HL-60 (cell line): ENCODE measurements around the gene JUP.

Source experiments
- DNase-seq, 2 experiments: peaks; one replicate each; pipeline ENCODE4 v3.0.0-alpha.2; 2010 to 2020; ENCODE audit warnings: low read depth in 1 of 2, low spot score in 1 of 2
- H3K27ac ChIP-seq: fragments of 250-450 bp; sonication (Bioruptor Pico); replicated peaks from 2 replicates; pipeline ENCODE4 v1.5.1; 2020; ENCODE audit warnings: mild to moderate bottlenecking, moderate library complexity
- H3K27me3 ChIP-seq: fragments of 250-450 bp; sonication (Bioruptor Pico); 2 replicates; pipeline ENCODE4 v1.5.1; 2021; ENCODE audit warnings: mild to moderate bottlenecking, moderate library complexity; ENCODE audit not compliant: insufficient read depth, poor library complexity, severe bottlenecking
- H3K4me3 ChIP-seq: replicated peaks from 2 replicates; pipeline ENCODE4 v1.5.1; 2011; ENCODE audit warnings: mild to moderate bottlenecking, control low read depth, low read length; ENCODE audit not compliant: insufficient read depth
- CTCF ChIP-seq: IDR thresholded peaks from one replicate; pipeline ENCODE4 v1.5.1; 2011; ENCODE audit warnings: low read length, control low read depth, inconsistent platforms; ENCODE audit not compliant: insufficient read depth
- GABPA ChIP-seq: IDR thresholded peaks from 2 replicates; pipeline ENCODE4 v1.6.1; 2012; ENCODE audit warnings: low read depth
- POLR2AphosphoS5 ChIP-seq: IDR thresholded peaks from 2 replicates; pipeline ENCODE4 v1.6.1; 2012; ENCODE audit warnings: low read depth
- SPI1 ChIP-seq: IDR thresholded peaks from 2 replicates; pipeline ENCODE4 v1.6.1; 2012; ENCODE audit warnings: low read depth, mild to moderate bottlenecking, borderline replicate concordance
- TF ChIP-seq, protein P1 (sequence below): IDR thresholded peaks from 2 replicates; pipeline ENCODE4 v1.6.1; 2012; ENCODE audit warnings: low read depth; ENCODE audit not compliant: insufficient replicate concordance

The JUP gene

DNA sequence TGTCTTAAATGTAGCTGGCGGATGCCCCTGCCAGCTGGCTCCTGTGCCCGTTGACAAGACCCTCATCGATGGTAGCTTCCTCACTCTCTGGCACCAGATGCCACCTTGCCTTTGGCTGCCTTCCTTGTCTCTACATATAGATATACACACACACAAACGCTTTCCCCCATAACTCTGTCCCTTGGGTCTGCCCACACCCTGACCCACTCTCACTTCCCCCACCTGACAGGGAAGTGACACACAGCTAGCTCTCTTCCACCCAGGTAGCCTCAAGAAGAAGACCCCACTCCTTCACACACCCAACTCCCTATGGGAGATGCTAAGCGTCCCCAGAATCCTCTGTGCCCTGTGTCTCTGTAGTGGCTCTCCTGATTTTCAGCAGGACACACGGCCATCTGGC, 25.6 kb downstream of the JUP start:
- no peak for DNase-seq
- no peak overlapping the region for H3K4me3 ChIP-seq
- H3K27ac ChIP-seq, result no peak overlapping the region
- TF ChIP-seq CTCF, result no peak
- no peak for TF ChIP-seq GABPA
- no peaks in the 10 kb centered on the region for H3K27me3 ChIP-seq

DNA sequence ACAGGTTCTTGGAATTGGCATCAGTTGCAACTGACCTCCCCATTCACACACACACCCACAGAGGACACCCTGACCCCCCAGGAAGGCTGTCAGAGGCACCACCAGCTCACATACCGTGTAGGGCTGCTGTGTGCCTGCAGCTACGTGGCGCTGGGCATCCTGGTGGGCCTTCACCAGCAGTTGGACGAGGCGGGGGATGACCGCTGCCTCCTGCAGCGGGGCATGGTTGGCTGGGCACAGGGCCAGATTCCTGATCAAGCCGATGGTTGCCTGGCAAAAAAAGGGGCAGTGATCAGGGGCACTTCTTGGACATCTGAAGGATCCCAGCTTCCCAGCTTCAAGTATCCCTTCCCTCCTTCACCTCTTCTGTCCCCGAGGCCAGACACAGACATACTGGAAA, 27.9 kb downstream of the JUP start:
- TF ChIP-seq, protein P1, sequence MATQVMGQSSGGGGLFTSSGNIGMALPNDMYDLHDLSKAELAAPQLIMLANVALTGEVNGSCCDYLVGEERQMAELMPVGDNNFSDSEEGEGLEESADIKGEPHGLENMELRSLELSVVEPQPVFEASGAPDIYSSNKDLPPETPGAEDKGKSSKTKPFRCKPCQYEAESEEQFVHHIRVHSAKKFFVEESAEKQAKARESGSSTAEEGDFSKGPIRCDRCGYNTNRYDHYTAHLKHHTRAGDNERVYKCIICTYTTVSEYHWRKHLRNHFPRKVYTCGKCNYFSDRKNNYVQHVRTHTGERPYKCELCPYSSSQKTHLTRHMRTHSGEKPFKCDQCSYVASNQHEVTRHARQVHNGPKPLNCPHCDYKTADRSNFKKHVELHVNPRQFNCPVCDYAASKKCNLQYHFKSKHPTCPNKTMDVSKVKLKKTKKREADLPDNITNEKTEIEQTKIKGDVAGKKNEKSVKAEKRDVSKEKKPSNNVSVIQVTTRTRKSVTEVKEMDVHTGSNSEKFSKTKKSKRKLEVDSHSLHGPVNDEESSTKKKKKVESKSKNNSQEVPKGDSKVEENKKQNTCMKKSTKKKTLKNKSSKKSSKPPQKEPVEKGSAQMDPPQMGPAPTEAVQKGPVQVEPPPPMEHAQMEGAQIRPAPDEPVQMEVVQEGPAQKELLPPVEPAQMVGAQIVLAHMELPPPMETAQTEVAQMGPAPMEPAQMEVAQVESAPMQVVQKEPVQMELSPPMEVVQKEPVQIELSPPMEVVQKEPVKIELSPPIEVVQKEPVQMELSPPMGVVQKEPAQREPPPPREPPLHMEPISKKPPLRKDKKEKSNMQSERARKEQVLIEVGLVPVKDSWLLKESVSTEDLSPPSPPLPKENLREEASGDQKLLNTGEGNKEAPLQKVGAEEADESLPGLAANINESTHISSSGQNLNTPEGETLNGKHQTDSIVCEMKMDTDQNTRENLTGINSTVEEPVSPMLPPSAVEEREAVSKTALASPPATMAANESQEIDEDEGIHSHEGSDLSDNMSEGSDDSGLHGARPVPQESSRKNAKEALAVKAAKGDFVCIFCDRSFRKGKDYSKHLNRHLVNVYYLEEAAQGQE, result no peak
- TF ChIP-seq POLR2AphosphoS5, result no peak
- TF ChIP-seq GABPA, result no peak
- no peak for TF ChIP-seq SPI1
- no peak for TF ChIP-seq CTCF
- no peak for DNase-seq
- Histone ChIP-seq H3K27ac (no peak overlapping the region), H3K4me3 (no peak overlapping the region), H3K27me3 (no peaks in the 10 kb centered on the region)

DNA sequence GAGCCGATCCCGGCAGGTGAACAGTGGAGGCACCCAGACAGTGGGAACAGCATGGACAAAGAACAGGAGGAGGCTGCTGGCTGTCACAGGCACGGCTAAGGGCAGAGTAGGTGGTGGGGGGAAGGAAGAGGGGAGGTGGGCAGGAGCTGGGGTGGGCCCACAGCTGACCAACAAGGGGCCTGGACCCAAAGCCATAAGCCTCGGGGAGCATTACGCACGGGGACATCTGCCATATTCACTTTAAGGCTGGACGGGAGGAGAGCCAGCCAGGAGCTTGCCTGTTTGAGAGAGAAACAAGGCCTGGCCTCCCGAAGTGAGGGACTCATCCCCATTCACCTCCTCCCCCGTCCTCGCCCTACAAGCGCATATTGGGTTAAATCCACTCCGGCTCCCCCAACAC, 32.4 kb downstream of the JUP start:
- Histone ChIP-seq H3K27ac (no peak overlapping the region), H3K27me3 (no peaks in the 10 kb centered on the region), H3K4me3 (no peak overlapping the region)
- DNase-seq, result no peak
- no peak for TF ChIP-seq GABPA
- no peak for TF ChIP-seq CTCF
- no peak for TF ChIP-seq POLR2AphosphoS5
- TF ChIP-seq, protein P1, result no peak
- TF ChIP-seq SPI1, result no peak

- no peak for DNase-seq
- no peaks in the 10 kb centered on the region for H3K27me3 ChIP-seq
- no peak overlapping the region for H3K4me3 ChIP-seq
- H3K27ac ChIP-seq, result no peak overlapping the region
- no peak for TF ChIP-seq SPI1
- TF ChIP-seq, protein P1, result no peak
- TF ChIP-seq POLR2AphosphoS5, result no peak
- no peak for TF ChIP-seq GABPA
- TF ChIP-seq CTCF, result no peak
These were observed 35.2 kb downstream of the JUP start for GRCh38 chr17:41751288-41751687.
